A673 (cell line): ENCODE results near the gene GREB1L. TPM values are rescaled to one million over a fixed set of nuclear protein-coding genes. Genes with fewer than 3 reads are reported as not detected.

ENCODE experiments used
- BruUV-seq: library from RNA; stranded (reverse); fragments of 400-500 nt; replicated peaks from 2 replicates; lab custom pipeline; 2021; lab: Mats Ljungman, UMichigan
- CTCF ChIA-PET: fragments of 300-600 bp; sonication (Branson Sonifier 250); formaldehyde crosslinking; loops from one replicate; lab custom pipeline; 2022; ENCODE audit warnings: antibody characterized with exemption; lab: Charles Lee
- POLR2A ChIA-PET: fragments of 300-600 bp; sonication (Branson Sonifier 250); formaldehyde crosslinking; loops from one replicate; lab custom pipeline; 2022; ENCODE audit warnings: antibody characterized with exemption; ENCODE audit not compliant: low non-redundant PET; lab: Charles Lee
- DNase-seq: peaks from one replicate; pipeline ENCODE4 v3.0.0-alpha.2; 2015; ENCODE audit warnings: low spot score
- H3K27ac ChIP-seq: fragments of 200-600 bp; sonication (generic); 2 replicates; pipeline ENCODE4 v1.5.1; 2016; ENCODE audit warnings: mixed run types, low read depth, mild to moderate bottlenecking, mixed read lengths, antibody characterized with exemption, low read length; ENCODE audit not compliant: poor library complexity, severe bottlenecking
- H3K27me3 ChIP-seq: fragments of 200-600 bp; sonication (generic); replicated peaks from 2 replicates; pipeline ENCODE4 v1.6.1; 2017; ENCODE audit warnings: mixed run types, low read depth, mild to moderate bottlenecking, mixed read lengths, antibody characterized with exemption, low read length; ENCODE audit not compliant: insufficient read depth, poor library complexity
- H3K36me3 ChIP-seq: fragments of 200-600 bp; sonication (generic); 2 replicates; pipeline ENCODE4 v1.6.1; 2016; ENCODE audit warnings: mixed run types, mild to moderate bottlenecking, mixed read lengths, antibody characterized with exemption, low read length; ENCODE audit not compliant: insufficient read depth, poor library complexity, severe bottlenecking
- H3K4me1 ChIP-seq: fragments of 200-600 bp; sonication (generic); 2 replicates; pipeline ENCODE4 v1.6.1; 2017; ENCODE audit warnings: mixed run types, mild to moderate bottlenecking, mixed read lengths, antibody characterized with exemption, low read length; ENCODE audit not compliant: insufficient read depth, poor library complexity, severe bottlenecking
- H3K4me3 ChIP-seq: fragments of 200-600 bp; sonication (generic); 2 replicates; pipeline ENCODE4 v1.5.1; 2016; ENCODE audit warnings: low read depth, mixed run types, mild to moderate bottlenecking, mixed read lengths, low read length; ENCODE audit not compliant: poor library complexity, severe bottlenecking
- H3K9me3 ChIP-seq: fragments of 200-600 bp; sonication (generic); 2 replicates; pipeline ENCODE4 v1.6.1; 2016; ENCODE audit warnings: mixed run types, low read depth, mild to moderate bottlenecking, mixed read lengths, antibody characterized with exemption, low read length; ENCODE audit not compliant: poor library complexity, severe bottlenecking
- EZH2 ChIP-seq: fragments of 200-600 bp; sonication (generic); IDR thresholded peaks from 2 replicates; pipeline ENCODE4 v1.6.1; 2017; ENCODE audit warnings: borderline replicate concordance, low read depth, mild to moderate bottlenecking, mixed read lengths, antibody characterized with exemption, low read length; ENCODE audit not compliant: poor library complexity, severe bottlenecking
- intact Hi-C: fragments of 100-400 bp; cut with micrococcal nuclease; formaldehyde crosslinking; loops from one replicate; pipeline ENCODE4 v1.10.0; 2022; ENCODE audit not compliant: unreplicated experiment
- total RNA-seq: library from RNA; stranded (reverse); gene quantifications from 2 replicates; pipeline ENCODE4 v1.2.3, GENCODE V29; 2021
- TF ChIP-seq, protein P1 (sequence below): fragments of 300-800, 200-600 bp; sonication (generic); conservative IDR thresholded peaks from 2 replicates; pipeline ENCODE4 v1.5.1; 2017; ENCODE audit warnings: low read depth, mild to moderate bottlenecking, antibody characterized with exemption, low read length, moderate library complexity, mixed read lengths

GREB1L gene
- total RNA-seq, 1 experiment from 2014 or later, result 0.04 TPM

DNA sequence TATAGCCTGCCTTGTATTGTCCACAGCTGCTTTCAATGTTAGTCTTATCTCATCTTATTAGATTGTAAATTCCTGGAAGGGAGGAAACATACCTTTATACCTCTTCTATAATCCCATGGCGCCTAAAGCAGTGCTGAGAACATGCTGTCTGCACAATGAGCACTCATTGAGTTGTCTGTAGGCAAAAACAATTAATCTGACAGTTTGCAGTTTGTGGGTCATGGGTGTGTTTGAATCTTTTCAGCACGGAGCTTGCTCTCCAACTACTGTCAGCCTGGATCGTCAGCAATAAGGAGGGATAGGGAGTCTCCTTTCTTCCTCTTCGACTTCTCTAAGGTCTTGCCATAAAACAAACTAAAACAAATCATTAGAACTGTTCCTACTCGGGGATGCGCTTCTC is 26.5 kb upstream of the GREB1L start:
- ChIA-PET CTCF (no interaction called here), POLR2A (no interaction called here)
- H3K27ac ChIP-seq, result no peak overlapping the region
- no peak for TF ChIP-seq EZH2
- TF ChIP-seq, protein P1, sequence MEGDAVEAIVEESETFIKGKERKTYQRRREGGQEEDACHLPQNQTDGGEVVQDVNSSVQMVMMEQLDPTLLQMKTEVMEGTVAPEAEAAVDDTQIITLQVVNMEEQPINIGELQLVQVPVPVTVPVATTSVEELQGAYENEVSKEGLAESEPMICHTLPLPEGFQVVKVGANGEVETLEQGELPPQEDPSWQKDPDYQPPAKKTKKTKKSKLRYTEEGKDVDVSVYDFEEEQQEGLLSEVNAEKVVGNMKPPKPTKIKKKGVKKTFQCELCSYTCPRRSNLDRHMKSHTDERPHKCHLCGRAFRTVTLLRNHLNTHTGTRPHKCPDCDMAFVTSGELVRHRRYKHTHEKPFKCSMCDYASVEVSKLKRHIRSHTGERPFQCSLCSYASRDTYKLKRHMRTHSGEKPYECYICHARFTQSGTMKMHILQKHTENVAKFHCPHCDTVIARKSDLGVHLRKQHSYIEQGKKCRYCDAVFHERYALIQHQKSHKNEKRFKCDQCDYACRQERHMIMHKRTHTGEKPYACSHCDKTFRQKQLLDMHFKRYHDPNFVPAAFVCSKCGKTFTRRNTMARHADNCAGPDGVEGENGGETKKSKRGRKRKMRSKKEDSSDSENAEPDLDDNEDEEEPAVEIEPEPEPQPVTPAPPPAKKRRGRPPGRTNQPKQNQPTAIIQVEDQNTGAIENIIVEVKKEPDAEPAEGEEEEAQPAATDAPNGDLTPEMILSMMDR, result no peak
- H3K4me1 ChIP-seq, result no peaks in the 10 kb centered on the region
- no peaks in the 10 kb centered on the region for H3K36me3 ChIP-seq
- H3K9me3 ChIP-seq, result no peaks in the 10 kb centered on the region
- DNase-seq, result no peak
- no peaks in the 10 kb centered on the region for H3K27me3 ChIP-seq
- no TSS peak for BruUV-seq
- no peak overlapping the region for H3K4me3 ChIP-seq
- intact Hi-C loops, result no loop called here

DNA sequence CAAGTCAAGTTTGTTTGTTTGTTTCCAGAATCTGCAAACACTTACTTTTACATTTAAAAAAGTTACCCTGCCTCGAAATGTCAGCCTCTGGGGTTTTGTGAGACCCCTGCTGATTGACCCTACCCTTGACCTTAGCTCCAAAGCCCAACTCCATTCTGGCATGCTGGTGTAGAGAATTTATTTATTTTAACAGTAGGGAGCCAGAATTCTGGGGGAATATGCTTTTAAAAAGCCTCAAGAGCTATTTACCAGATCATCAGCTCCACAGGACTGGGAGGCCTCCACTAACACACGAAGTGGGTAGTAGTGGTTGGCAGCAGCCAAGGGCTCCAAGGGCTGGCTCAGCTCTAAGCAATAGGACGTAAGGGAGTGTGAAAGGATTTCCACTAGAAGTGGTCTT is 23.2 kb upstream of the GREB1L start:
- POLR2A ChIA-PET, result no interaction called here
- CTCF ChIA-PET, result no interaction called here
- H3K9me3 ChIP-seq, result no peaks in the 10 kb centered on the region
- intact Hi-C loops, result no loop called here
- no peak for TF ChIP-seq EZH2
- BruUV-seq, result no TSS peak
- H3K27me3 ChIP-seq, result no peaks in the 10 kb centered on the region
- H3K4me1 ChIP-seq, result no peaks in the 10 kb centered on the region
- no peak overlapping the region for H3K4me3 ChIP-seq
- DNase-seq, result no peak
- no peaks in the 10 kb centered on the region for H3K36me3 ChIP-seq
- H3K27ac ChIP-seq, result no peak overlapping the region

DNA sequence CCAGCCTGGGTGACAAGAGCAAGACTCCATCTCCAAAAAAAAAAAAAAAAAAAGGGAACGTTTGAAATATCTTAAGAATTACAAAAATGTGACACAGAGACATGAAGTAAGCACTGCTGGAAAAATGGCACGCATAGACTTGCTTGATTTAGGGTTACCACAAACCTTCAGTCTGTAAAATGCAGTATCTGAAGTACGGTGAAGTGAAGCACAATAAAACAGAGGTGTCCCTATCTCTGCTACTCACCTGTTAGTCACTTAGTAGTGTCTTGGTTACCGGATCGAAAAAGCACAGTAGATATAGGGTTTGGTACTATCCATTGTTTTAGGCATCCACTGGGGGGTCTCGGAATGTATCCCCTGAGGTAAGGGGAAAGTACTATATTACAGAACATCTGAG is 11.6 kb upstream of the GREB1L start:
- DNase-seq, result no peak
- CTCF ChIA-PET, result no interaction called here
- intact Hi-C loops, result loop anchor here (5.0 kb wide), 1 partner anchor 37 kb away; no protein-coding TSS in a partner anchor
- H3K27ac ChIP-seq, result no peak overlapping the region
- POLR2A ChIA-PET, result no interaction called here
- no peaks in the 10 kb centered on the region for H3K4me1 ChIP-seq
- no peak for TF ChIP-seq EZH2
- TF ChIP-seq, protein P1, result no peak
- no peaks in the 10 kb centered on the region for H3K36me3 ChIP-seq
- no TSS peak for BruUV-seq
- H3K9me3 ChIP-seq, result no peaks in the 10 kb centered on the region
- no peaks in the 10 kb centered on the region for H3K27me3 ChIP-seq
- H3K4me3 ChIP-seq, result no peak overlapping the region
